SK-N-MC (cell line): ENCODE results near the gene TRIM62.

Experiments used
- EZH2 ChIP-seq: fragments of 200-600 bp; sonication (generic); IDR thresholded peaks from one replicate; pipeline ENCODE4 v1.6.1; 2017; ENCODE audit warnings: antibody characterized with exemption
- POLR2AphosphoS5 ChIP-seq: IDR thresholded peaks from 2 replicates; pipeline ENCODE4 v1.6.1; 2012; ENCODE audit warnings: mild to moderate bottlenecking, low read depth, low read length, borderline replicate concordance

GRCh38 chr1:33137800-33138199, 44.0 kb downstream of the TRIM62 start:
- TF ChIP-seq POLR2AphosphoS5 (no peak), EZH2 (no peak)
